ENCODE measurements around the gene OR8D2.

OR8D2 gene

GRCh38 chr11:124320097-124320496 lies at the start of gene OR8D2:
Gene OR8D2 (minus strand): TSS chr11:124320197. CDS start chr11:124320197, 0 bp downstream.
- no peak for TF ChIP-seq CTCF (IDR thresholded peaks at IDR 0.05; ENCODE audit: low read depth, low read length)
- DNase-seq (ENCODE audit: low read depth in 2 of 2): no peak
- no peak within 1 kb of the TSS for H3K4me3 ChIP-seq (replicated peaks in 1 of 2; ENCODE audit: low read depth in 2 of 2, low read length in 2 of 2)

GRCh38 chr11:124359566-124359965 lies 39.6 kb upstream of the OR8D2 start:
- no peak overlapping the region for H3K4me3 ChIP-seq (replicated peaks in 1 of 2; ENCODE audit: low read depth in 2 of 2, low read length in 2 of 2)
- TF ChIP-seq CTCF (IDR thresholded peaks at IDR 0.05; ENCODE audit: low read depth, low read length): no peak
- no peak for DNase-seq (ENCODE audit: low read depth in 2 of 2)

- no peak overlapping the region for H3K4me3 ChIP-seq (replicated peaks in 1 of 2; ENCODE audit: low read depth in 2 of 2, low read length in 2 of 2)
- no peak for DNase-seq (ENCODE audit: low read depth in 2 of 2)
- TF ChIP-seq CTCF (IDR thresholded peaks at IDR 0.05; ENCODE audit: low read depth, low read length): no peak
Measured at GRCh38 chr11:124346311-124346955, 26.4 kb upstream of the OR8D2 start.

- no peak overlapping the region for H3K4me3 ChIP-seq (replicated peaks in 1 of 2; ENCODE audit: low read depth in 2 of 2, low read length in 2 of 2)
- DNase-seq (ENCODE audit: low read depth in 2 of 2): no peak
- TF ChIP-seq CTCF (IDR thresholded peaks at IDR 0.05; ENCODE audit: low read depth, low read length): no peak
Measured at GRCh38 chr11:124344346-124344745, 24.3 kb upstream of the OR8D2 start.

GRCh38 chr11:124340142-124340447 lies 20.1 kb upstream of the OR8D2 start:
- TF ChIP-seq CTCF (IDR thresholded peaks at IDR 0.05; ENCODE audit: low read depth, low read length): no peak
- DNase-seq (ENCODE audit: low read depth in 2 of 2): no peak
- H3K4me3 ChIP-seq (replicated peaks in 1 of 2; ENCODE audit: low read depth in 2 of 2, low read length in 2 of 2): no peak overlapping the region

GRCh38 chr11:124339396-124340141 lies 19.6 kb upstream of the OR8D2 start:
- no peak for TF ChIP-seq CTCF (IDR thresholded peaks at IDR 0.05; ENCODE audit: low read depth, low read length)
- DNase-seq (ENCODE audit: low read depth in 2 of 2): no peak
- H3K4me3 ChIP-seq (replicated peaks in 1 of 2; ENCODE audit: low read depth in 2 of 2, low read length in 2 of 2): no peak overlapping the region

Measured in cardiac fibroblast (primary cell).